Measurements from ENCODE around the gene CDH12.
"Not testable (repeated sequence)": the region's sequence is repeated elsewhere in the genome, so short reads cannot be mapped to it uniquely, and the experiment has no call there.

The CDH12 gene

GRCh38 chr5:22245770-22246169 is 607.4 kb downstream of the CDH12 start:
- Mint-ChIP-seq H3K27me3 (ENCODE audit: low read depth, poor library complexity) (no peaks in the 10 kb centered on the region), H3K4me3 (no peak overlapping the region), H3K36me3 (ENCODE audit: low read depth) (no peaks in the 10 kb centered on the region), H3K9me3 (no peaks in the 10 kb centered on the region), H3K27ac (no peak overlapping the region), H3K4me1 (no peaks in the 10 kb centered on the region)
- no peak for DNase-seq
- TF ChIP-seq, protein P1, sequence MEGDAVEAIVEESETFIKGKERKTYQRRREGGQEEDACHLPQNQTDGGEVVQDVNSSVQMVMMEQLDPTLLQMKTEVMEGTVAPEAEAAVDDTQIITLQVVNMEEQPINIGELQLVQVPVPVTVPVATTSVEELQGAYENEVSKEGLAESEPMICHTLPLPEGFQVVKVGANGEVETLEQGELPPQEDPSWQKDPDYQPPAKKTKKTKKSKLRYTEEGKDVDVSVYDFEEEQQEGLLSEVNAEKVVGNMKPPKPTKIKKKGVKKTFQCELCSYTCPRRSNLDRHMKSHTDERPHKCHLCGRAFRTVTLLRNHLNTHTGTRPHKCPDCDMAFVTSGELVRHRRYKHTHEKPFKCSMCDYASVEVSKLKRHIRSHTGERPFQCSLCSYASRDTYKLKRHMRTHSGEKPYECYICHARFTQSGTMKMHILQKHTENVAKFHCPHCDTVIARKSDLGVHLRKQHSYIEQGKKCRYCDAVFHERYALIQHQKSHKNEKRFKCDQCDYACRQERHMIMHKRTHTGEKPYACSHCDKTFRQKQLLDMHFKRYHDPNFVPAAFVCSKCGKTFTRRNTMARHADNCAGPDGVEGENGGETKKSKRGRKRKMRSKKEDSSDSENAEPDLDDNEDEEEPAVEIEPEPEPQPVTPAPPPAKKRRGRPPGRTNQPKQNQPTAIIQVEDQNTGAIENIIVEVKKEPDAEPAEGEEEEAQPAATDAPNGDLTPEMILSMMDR (IDR thresholded peaks at IDR 0.05), result no peak

DNA sequence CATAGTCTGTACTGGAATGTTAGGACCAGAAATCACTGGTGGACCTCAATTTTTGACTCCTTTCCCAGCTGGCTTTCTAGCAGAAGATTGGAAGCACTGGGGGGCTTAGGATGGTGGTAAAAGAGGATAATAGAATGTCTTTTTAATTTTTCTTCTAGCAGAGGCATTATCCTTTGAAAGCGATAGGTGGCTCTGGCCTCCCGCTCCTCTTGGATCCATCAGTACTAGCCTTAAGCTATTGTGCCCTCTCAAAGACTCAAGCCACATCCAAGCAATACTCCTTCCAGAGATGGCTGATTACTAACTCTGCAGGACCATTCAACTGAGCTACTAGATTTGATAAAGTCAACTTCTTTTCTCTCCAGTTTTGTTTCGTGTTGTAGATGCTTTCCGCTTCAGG is 610.6 kb downstream of the CDH12 start:
- DNase-seq, result peak; percentile 2
- no peak overlapping the region for H3K4me3 Mint-ChIP-seq
- no peak overlapping the region for H3K27ac Mint-ChIP-seq
- no peaks in the 10 kb centered on the region for H3K4me1 Mint-ChIP-seq
- H3K36me3 Mint-ChIP-seq (ENCODE audit: low read depth), result no peaks in the 10 kb centered on the region
- H3K9me3 Mint-ChIP-seq, result no peaks in the 10 kb centered on the region
- peaks cover 3% of the 10 kb centered on the region for H3K27me3 Mint-ChIP-seq (ENCODE audit: low read depth, poor library complexity)
- TF ChIP-seq, protein P1 (IDR thresholded peaks at IDR 0.05), result peak; percentile 13

DNA sequence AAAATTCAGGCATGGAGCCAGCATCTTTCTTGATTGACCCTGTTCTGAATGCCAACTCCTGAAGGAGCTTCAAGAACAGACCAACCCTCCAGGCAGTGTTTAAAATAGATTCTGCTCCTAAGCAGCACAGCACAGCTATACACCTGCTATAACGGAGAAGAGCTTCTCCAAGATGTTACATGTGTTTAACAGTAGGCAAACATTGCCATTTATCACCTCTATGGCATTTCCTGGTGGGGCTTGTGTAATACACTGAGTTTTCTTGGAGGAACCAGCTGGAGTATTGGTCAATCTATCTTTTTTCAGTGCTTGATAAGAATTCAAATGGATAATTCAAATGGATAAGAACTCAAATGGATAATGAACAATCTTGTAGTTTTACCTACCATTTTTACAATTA is 615.1 kb downstream of the CDH12 start:
- H3K27me3 Mint-ChIP-seq (ENCODE audit: low read depth, poor library complexity), result peaks cover 3% of the 10 kb centered on the region
- H3K36me3 Mint-ChIP-seq (ENCODE audit: low read depth), result no peaks in the 10 kb centered on the region
- H3K4me1 Mint-ChIP-seq, result no peaks in the 10 kb centered on the region
- no peak overlapping the region for H3K4me3 Mint-ChIP-seq
- DNase-seq, result no peak
- TF ChIP-seq, protein P1 (IDR thresholded peaks at IDR 0.05), result no peak
- H3K27ac Mint-ChIP-seq, result no peak overlapping the region
- no peaks in the 10 kb centered on the region for H3K9me3 Mint-ChIP-seq

- TF ChIP-seq, protein P1 (IDR thresholded peaks at IDR 0.05), result no peak
- Mint-ChIP-seq H3K27me3 (ENCODE audit: low read depth, poor library complexity) (no peaks in the 10 kb centered on the region), H3K9me3 (no peaks in the 10 kb centered on the region), H3K4me3 (no peak overlapping the region), H3K36me3 (ENCODE audit: low read depth) (no peaks in the 10 kb centered on the region), H3K27ac (no peak overlapping the region), H3K4me1 (no peaks in the 10 kb centered on the region)
- DNase-seq, result no peak
Measured at GRCh38 chr5:22226423-22226822, 626.7 kb downstream of the CDH12 start.

DNA sequence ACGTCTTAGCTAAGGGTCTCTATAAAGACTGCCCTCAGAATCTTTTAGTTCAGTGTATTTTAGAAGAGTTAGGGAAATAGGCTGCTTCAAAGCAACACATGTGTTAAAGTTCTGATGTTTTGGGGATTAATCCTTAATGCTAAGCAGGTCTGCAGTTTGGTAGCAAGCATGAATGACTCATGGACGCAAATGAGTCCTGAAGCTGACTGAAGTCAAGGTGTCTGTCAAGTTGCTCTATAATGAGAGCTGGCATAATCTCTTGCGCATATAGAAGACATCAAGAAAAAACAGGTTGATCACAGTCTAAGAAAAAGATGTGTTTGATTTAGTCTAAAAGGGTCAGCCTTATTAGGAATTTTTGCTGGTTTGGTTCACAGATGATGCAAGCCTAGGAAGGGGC is 630.1 kb downstream of the CDH12 start:
- Mint-ChIP-seq H3K4me1 (no peaks in the 10 kb centered on the region), H3K27ac (no peak overlapping the region), H3K4me3 (no peak overlapping the region), H3K27me3 (ENCODE audit: low read depth, poor library complexity) (no peaks in the 10 kb centered on the region), H3K9me3 (no peaks in the 10 kb centered on the region), H3K36me3 (ENCODE audit: low read depth) (no peaks in the 10 kb centered on the region)
- no peak for DNase-seq
- TF ChIP-seq, protein P1 (IDR thresholded peaks at IDR 0.05), result no peak

DNA sequence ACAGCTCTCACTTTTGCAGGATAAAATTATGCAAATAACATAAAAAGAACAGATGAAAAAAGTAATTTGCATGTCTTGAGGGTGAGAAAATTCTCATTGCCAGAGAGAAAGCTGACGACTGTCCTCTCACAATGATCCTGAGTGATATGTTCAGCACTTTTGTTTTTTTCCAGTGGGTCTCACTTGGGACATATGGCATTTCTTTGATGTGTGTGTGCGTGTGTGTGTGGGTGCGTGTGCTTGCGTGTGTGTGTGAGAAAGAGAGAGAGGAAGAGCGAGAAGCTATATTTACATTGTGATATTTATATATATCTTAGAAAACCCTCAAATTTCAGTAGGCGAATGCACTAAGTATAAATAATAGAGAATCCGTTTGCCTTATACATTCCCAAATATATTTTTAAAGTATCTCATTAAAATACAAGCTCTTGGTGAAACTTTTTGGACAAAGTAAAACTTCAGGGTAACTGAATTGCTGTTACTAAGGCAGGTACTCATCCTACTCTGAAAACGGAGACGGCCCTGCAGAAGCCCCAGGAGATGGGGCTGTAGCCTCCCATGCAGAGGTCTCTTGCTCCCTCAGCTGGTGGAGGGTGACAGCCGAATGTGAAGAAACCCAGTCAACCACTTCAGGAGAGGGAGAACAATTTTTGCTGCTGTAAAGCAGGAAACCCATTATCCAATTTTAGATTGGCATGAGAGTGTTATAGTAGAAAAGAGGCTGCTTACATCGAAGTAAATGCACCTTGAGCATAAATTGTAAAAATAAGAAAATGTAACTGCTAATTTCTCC is 639.2 kb downstream of the CDH12 start:
- H3K4me1 Mint-ChIP-seq, result peaks cover 10% of the 10 kb centered on the region
- not testable (repeated sequence) for H3K27ac Mint-ChIP-seq; H3K4me3 Mint-ChIP-seq; H3K27me3 Mint-ChIP-seq (ENCODE audit: low read depth, poor library complexity); H3K36me3 Mint-ChIP-seq (ENCODE audit: low read depth); H3K9me3 Mint-ChIP-seq
- TF ChIP-seq, protein P1 (IDR thresholded peaks at IDR 0.05), result peak; percentile 26
- peak; percentile 36 for DNase-seq

DNA sequence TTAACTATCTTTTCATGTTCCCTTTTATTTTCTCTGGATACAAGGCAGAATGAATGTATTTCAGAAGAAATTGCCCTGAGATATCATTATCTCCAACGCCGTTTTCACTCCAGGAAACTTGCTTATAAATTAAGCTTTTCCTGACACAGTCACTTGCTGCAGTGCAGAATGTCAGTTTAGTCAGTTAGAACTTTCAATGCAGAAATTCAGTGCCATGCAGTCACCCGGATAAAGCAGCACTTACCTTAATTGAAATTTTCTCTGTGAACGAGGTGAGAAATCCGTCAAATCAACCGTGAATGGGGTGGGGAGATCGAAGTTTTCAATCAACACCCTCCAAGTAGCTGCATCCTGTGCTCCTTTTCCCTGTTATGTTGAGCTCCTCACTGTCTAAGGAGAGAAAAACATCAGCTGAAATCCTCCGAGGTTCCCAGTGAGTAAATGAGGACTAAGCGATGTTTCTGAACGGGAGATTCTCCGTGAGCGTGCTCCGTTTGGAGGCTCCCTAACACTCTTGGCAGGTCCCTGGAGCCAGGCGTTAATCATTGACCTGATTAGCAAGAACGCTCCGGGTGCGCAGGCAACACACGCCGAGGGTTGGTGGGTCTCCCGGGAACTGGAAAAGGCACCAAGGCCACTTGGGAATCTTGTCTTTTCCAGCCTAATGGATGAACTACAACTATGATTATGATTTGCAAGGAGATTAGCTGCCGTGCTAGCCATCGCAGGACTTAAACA is 640.7 kb downstream of the CDH12 start:
- not testable (repeated sequence) for H3K9me3 Mint-ChIP-seq; H3K27me3 Mint-ChIP-seq (ENCODE audit: low read depth, poor library complexity); H3K27ac Mint-ChIP-seq; H3K36me3 Mint-ChIP-seq (ENCODE audit: low read depth)
- DNase-seq, result peak; percentile 4
- Mint-ChIP-seq H3K4me3 (peak overlapping the region; percentile 17), H3K4me1 (peaks cover 10% of the 10 kb centered on the region)

- H3K4me3 Mint-ChIP-seq; DNase-seq; H3K36me3 Mint-ChIP-seq (ENCODE audit: low read depth); H3K4me1 Mint-ChIP-seq; H3K9me3 Mint-ChIP-seq; H3K27ac Mint-ChIP-seq; H3K27me3 Mint-ChIP-seq (ENCODE audit: low read depth, poor library complexity): not testable (repeated sequence)
Measured at GRCh38 chr5:22208463-22208862, 644.7 kb downstream of the CDH12 start.
